Natural killer cell (primary cell): Measurements from ENCODE around the gene SMIM38. TPM values are rescaled to one million over a fixed set of nuclear protein-coding genes. Genes with fewer than 3 reads are reported as not detected.

ENCODE experiments used
- ATAC-seq, 3 donors: fragments of 150-1000 bp in 2 of 3; fragments of 200-7000 bp in 1 of 3; cut with Tn5 transposase; 1 replicate in 1 of 3; 2 replicates in 2 of 3; pipeline ENCODE4 v1.10.0; 2021; ENCODE audit warnings: mild to moderate bottlenecking in 2 of 3, moderate library complexity in 2 of 3
- DNase-seq, 2 donors: peaks; one replicate each; pipeline versions ENCODE4 v3.0.0 to v3.0.0-alpha.2; 2013 to 2021; ENCODE audit warnings: mixed read lengths in 1 of 2
- H3K27ac ChIP-seq: one replicate; pipeline ENCODE4 v1.5.1; 2013; ENCODE audit warnings: mild to moderate bottlenecking, low read length
- H3K27me3 ChIP-seq: one replicate; pipeline ENCODE4 v1.6.1; 2013; ENCODE audit warnings: low read length; ENCODE audit not compliant: control insufficient read depth, insufficient read depth
- H3K36me3 ChIP-seq: one replicate; pipeline ENCODE4 v1.6.1; 2013; ENCODE audit warnings: low read length; ENCODE audit not compliant: control insufficient read depth, insufficient read depth
- H3K4me1 ChIP-seq: one replicate; pipeline ENCODE4 v1.6.1; 2013; ENCODE audit warnings: low read length; ENCODE audit not compliant: control insufficient read depth, insufficient read depth
- H3K4me3 ChIP-seq: one replicate; pipeline ENCODE4 v1.5.1; 2013; ENCODE audit warnings: low read length
- H3K9me3 ChIP-seq: one replicate; pipeline ENCODE4 v1.6.1; 2013; ENCODE audit warnings: low read length; ENCODE audit not compliant: control insufficient read depth, insufficient read depth
- H3K27ac Mint-ChIP-seq, 2 donors: one replicate each; pipeline ENCODE4 v1.8.0; 2022; ENCODE audit warnings: mild to moderate bottlenecking in 2 of 2, mixed read lengths in 2 of 2, moderate library complexity in 1 of 2
- H3K27me3 Mint-ChIP-seq, 2 donors: one replicate each; pipeline ENCODE4 v1.8.0; 2022; ENCODE audit warnings: low read depth in 2 of 2, mixed read lengths in 2 of 2
- H3K36me3 Mint-ChIP-seq: one replicate; pipeline ENCODE4 v1.8.0; 2022; ENCODE audit warnings: mixed read lengths
- H3K4me1 Mint-ChIP-seq, 2 donors: one replicate each; pipeline ENCODE4 v1.8.0; 2022; ENCODE audit warnings: mixed read lengths in 2 of 2
- H3K4me3 Mint-ChIP-seq: one replicate; pipeline ENCODE4 v1.8.0; 2022; ENCODE audit warnings: mild to moderate bottlenecking, moderate library complexity, mixed read lengths
- H3K9me3 Mint-ChIP-seq, 2 donors: one replicate each; pipeline ENCODE4 v1.8.0; 2022; ENCODE audit warnings: mixed read lengths in 2 of 2
- CTCF ChIP-seq: fragments of 200-600 bp; IDR thresholded peaks from one replicate; pipeline ENCODE4 v1.8.0; 2022; ENCODE audit warnings: antibody characterized with exemption
- WGBS: methylation state at CpG from one replicate; pipeline ENCODE4 v1.1.7; 2013; ENCODE audit warnings: missing lambda C conversion rate; ENCODE audit not compliant: insufficient coverage; 5-methylcytosine and 5-hydroxymethylcytosine counted together
- intact Hi-C: fragments of 100-400 bp; cut with micrococcal nuclease; formaldehyde crosslinking; loops from one replicate; pipeline ENCODE4 v1.14.2; 2022
- total RNA-seq, 4 donors: library from RNA; stranded (reverse); fragments of 120-200 nt in 1 of 4; gene quantifications; one replicate each; pipeline versions ENCODE4 v1.2.3 to v1.2.4, GENCODE V29; 2013 to 2022

Gene SMIM38
- total RNA-seq, 3 donors from 2014 or later (not counting 1 experiment from before 2014, with no cell fraction given), result 0.23 to 0.42 (median 0.40) TPM

DNA sequence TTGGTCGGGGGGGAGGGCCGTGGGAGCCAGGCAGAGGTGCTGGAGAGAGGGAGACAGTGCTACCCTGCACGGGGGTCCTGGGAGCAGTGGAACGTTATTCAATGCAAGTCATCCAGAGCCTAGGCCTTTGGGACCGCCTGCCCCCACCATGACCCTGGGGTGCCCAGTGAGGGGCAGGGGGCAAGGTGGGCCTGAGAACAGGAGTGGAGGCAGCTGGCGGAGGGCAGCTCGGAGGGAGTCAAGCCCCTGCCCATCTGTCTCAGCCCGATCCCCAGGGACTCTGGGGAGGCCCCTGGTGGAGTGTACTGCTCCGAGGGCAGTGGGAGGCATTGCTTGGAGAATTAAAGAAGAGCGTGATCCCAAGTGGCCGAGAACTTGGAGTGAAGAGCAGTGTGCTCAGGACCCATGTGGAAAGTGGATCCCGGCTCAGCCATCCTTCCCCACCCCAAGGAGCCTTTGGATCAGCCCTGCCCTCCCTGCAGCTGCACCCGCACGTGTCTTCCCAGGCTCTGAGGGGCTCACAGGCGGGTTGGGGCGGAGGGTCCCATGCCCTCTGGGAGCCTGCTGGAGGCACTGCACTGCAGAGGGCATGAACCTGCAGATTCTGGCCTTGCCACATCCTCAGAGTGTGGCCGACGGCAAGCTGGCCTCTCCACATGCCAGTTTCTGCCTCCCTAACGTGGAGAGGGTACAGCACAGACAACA, 34.0 kb upstream of the SMIM38 start:
- no peak overlapping the region for H3K4me3 ChIP-seq
- no peak overlapping the region for H3K4me3 Mint-ChIP-seq
- 91% methylated on average over 19 of the region's 19 CpGs for WGBS
- peaks cover 9% of the 10 kb centered on the region for H3K4me1 ChIP-seq
- H3K4me1 Mint-ChIP-seq, result no peaks in the 10 kb centered on the region
- ATAC-seq (no peak), DNase-seq (no peak)
- peaks cover 0 to 2% of the 10 kb centered on the region in 2 donors for H3K27me3 Mint-ChIP-seq
- no peaks in the 10 kb centered on the region for H3K9me3 Mint-ChIP-seq
- TF ChIP-seq CTCF, result no peak
- intact Hi-C loops, result no loop called here
- H3K27me3 ChIP-seq, result no peaks in the 10 kb centered on the region
- H3K36me3 ChIP-seq, result no peaks in the 10 kb centered on the region
- H3K36me3 Mint-ChIP-seq, result no peaks in the 10 kb centered on the region
- no peaks in the 10 kb centered on the region for H3K9me3 ChIP-seq
- no peak overlapping the region for H3K27ac ChIP-seq
- H3K27ac Mint-ChIP-seq, result no peak overlapping the region

DNA sequence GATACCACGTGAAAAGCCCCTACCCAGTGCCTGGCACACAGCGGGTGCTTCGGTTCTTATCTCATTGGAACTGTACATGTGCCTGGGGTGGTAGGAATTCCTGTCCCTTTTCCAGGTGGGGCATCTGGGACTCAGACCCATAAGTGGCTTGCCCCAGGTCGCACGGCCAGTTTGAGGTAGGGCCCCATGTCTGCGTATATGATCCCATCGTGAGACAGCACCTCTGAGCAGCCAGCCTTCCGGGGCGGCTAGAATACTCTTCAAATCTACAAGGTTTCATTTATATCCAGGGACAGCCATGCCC, 33.5 kb upstream of the SMIM38 start:
- Mint-ChIP-seq H3K4me1 (no peaks in the 10 kb centered on the region), H3K27me3 (peaks cover 0 to 2% of the 10 kb centered on the region in 2 donors), H3K4me3 (no peak overlapping the region), H3K27ac (no peak overlapping the region), H3K36me3 (no peaks in the 10 kb centered on the region), H3K9me3 (no peaks in the 10 kb centered on the region)
- peaks cover 9% of the 10 kb centered on the region for H3K4me1 ChIP-seq
- ATAC-seq (no peak), DNase-seq (no peak)
- intact Hi-C loops, result no loop called here
- no peak overlapping the region for H3K27ac ChIP-seq
- no peak overlapping the region for H3K4me3 ChIP-seq
- WGBS, result 95% methylated on average over 9 of the region's 9 CpGs
- no peaks in the 10 kb centered on the region for H3K27me3 ChIP-seq
- H3K36me3 ChIP-seq, result no peaks in the 10 kb centered on the region
- no peak for TF ChIP-seq CTCF
- H3K9me3 ChIP-seq, result no peaks in the 10 kb centered on the region

- WGBS, result 30% methylated on average over 27 of the region's 27 CpGs
Observed at GRCh38 chr11:69122630-69123431, 32.9 kb upstream of the SMIM38 start.

More at GRCh38 chr11:69122630-69123431, 32.9 kb upstream of the SMIM38 start:
- Histone ChIP-seq H3K36me3 (no peaks in the 10 kb centered on the region), H3K9me3 (no peaks in the 10 kb centered on the region), H3K4me3 (no peak overlapping the region), H3K4me1 (peaks cover 9% of the 10 kb centered on the region), H3K27me3 (no peaks in the 10 kb centered on the region), H3K27ac (no peak overlapping the region)
- H3K27me3 Mint-ChIP-seq, result peaks cover 0 to 2% of the 10 kb centered on the region in 2 donors
- no peaks in the 10 kb centered on the region for H3K36me3 Mint-ChIP-seq
- peak in 1 of 2 donors; percentile 77 for DNase-seq
- H3K4me1 Mint-ChIP-seq, result no peaks in the 10 kb centered on the region
- TF ChIP-seq CTCF, result no peak
- H3K27ac Mint-ChIP-seq, result no peak overlapping the region
- intact Hi-C loops, result no loop called here
- H3K4me3 Mint-ChIP-seq, result no peak overlapping the region
- no peaks in the 10 kb centered on the region for H3K9me3 Mint-ChIP-seq
- ATAC-seq, result peak in 1 of 3 donors; percentile 30
